Ascending aorta (tissue), 2 donors: ENCODE data around the gene PLEKHG3. TPM values are rescaled to one million over a fixed set of nuclear protein-coding genes. Genes with fewer than 3 reads are reported as not detected.
A peak's percentile ranks its signal among the peaks of the same experiment; 100 is the strongest.

Experiments
- DNase-seq, 2 donors: peaks; one replicate each; pipeline ENCODE4 v3.0.0-alpha.2; 2019; ENCODE audit warnings: low spot score in 2 of 2
- H3K27ac ChIP-seq, 2 donors: fragments of 200-600 bp; sonication (generic); one replicate each; pipeline ENCODE4 v1.5.1; 2016 to 2017; ENCODE audit warnings: mild to moderate bottlenecking in 1 of 2
- H3K27me3 ChIP-seq: fragments of 200-600 bp; sonication (generic); one replicate; pipeline ENCODE4 v1.5.1; 2017
- H3K36me3 ChIP-seq, 2 donors: fragments of 200-600 bp; sonication (generic); one replicate each; pipeline ENCODE4 v1.5.1; 2016
- H3K4me1 ChIP-seq, 2 donors: fragments of 200-600 bp; sonication (generic); one replicate each; pipeline ENCODE4 v1.5.1; 2016 to 2017; ENCODE audit warnings: mild to moderate bottlenecking in 1 of 2
- H3K4me3 ChIP-seq, 2 donors: fragments of 200-600 bp; sonication (generic); one replicate each; pipeline ENCODE4 v1.5.1; 2016 to 2017; ENCODE audit warnings: mild to moderate bottlenecking in 1 of 2
- H3K9me3 ChIP-seq, 2 donors: fragments of 200-600 bp; sonication (generic); one replicate each; pipeline ENCODE4 v1.5.1; 2016
- intact Hi-C: fragments of 100-400 bp; cut with DNase I; formaldehyde crosslinking; loops from one replicate; pipeline ENCODE4 v1.15.1; 2023
- total RNA-seq: library from RNA; depleted of rRNA; stranded (reverse); fragments of >200 nt; gene quantifications from one replicate; pipeline ENCODE4 v1.1.0, GENCODE V29; 2016
- TF ChIP-seq, protein P1 (sequence below), 3 experiments: fragments of 200-600 bp in 2 of 3; fragments of 450-650 bp in 1 of 3; sonication (generic) in 2 of 3; IDR thresholded peaks; one replicate each; pipeline ENCODE4 v1.5.1; 2016 to 2019; ENCODE audit warnings: antibody characterized with exemption in 3 of 3, mild to moderate bottlenecking in 1 of 3, moderate library complexity in 1 of 3

PLEKHG3 gene
- total RNA-seq, 1 donor from 2014 or later: 134 TPM

GRCh38 chr14:64663174-64663573, 41.0 kb upstream of the PLEKHG3 start:
- no peaks in the 10 kb centered on the region for H3K27me3 ChIP-seq
- intact Hi-C loops: no loop called here
- no peaks in the 10 kb centered on the region for H3K36me3 ChIP-seq
- TF ChIP-seq, protein P1, sequence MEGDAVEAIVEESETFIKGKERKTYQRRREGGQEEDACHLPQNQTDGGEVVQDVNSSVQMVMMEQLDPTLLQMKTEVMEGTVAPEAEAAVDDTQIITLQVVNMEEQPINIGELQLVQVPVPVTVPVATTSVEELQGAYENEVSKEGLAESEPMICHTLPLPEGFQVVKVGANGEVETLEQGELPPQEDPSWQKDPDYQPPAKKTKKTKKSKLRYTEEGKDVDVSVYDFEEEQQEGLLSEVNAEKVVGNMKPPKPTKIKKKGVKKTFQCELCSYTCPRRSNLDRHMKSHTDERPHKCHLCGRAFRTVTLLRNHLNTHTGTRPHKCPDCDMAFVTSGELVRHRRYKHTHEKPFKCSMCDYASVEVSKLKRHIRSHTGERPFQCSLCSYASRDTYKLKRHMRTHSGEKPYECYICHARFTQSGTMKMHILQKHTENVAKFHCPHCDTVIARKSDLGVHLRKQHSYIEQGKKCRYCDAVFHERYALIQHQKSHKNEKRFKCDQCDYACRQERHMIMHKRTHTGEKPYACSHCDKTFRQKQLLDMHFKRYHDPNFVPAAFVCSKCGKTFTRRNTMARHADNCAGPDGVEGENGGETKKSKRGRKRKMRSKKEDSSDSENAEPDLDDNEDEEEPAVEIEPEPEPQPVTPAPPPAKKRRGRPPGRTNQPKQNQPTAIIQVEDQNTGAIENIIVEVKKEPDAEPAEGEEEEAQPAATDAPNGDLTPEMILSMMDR (IDR thresholded peaks at IDR 0.05): no peak
- no peak overlapping the region for H3K27ac ChIP-seq
- DNase-seq: no peak
- no peaks in the 10 kb centered on the region for H3K9me3 ChIP-seq
- no peaks in the 10 kb centered on the region for H3K4me1 ChIP-seq
- H3K4me3 ChIP-seq: no peak overlapping the region

- no peak overlapping the region for H3K4me3 ChIP-seq
- DNase-seq: no peak
Measured at GRCh38 chr14:64671591-64671990, 32.6 kb upstream of the PLEKHG3 start.

GRCh38 chr14:64673316-64673715, 30.9 kb upstream of the PLEKHG3 start:
- Histone ChIP-seq H3K4me1 (peaks cover 0 to 5% of the 10 kb centered on the region in 2 donors), H3K4me3 (no peak overlapping the region), H3K27me3 (no peaks in the 10 kb centered on the region), H3K9me3 (no peaks in the 10 kb centered on the region), H3K36me3 (no peaks in the 10 kb centered on the region), H3K27ac (peak overlapping the region; percentile 15 to 31)
- DNase-seq: no peak
- TF ChIP-seq, protein P1 (IDR thresholded peaks at IDR 0.05): no peak
- intact Hi-C loops: loop anchor here (5.0 kb wide), 4 partner anchors 34 to 314 kb away; partner anchors contain the start of gene FNTB

More at GRCh38 chr14:64671591-64671990, 32.6 kb upstream of the PLEKHG3 start:
- H3K4me1 ChIP-seq: peaks cover 0 to 5% of the 10 kb centered on the region in 2 donors
- no peak overlapping the region for H3K27ac ChIP-seq
- intact Hi-C loops: loop anchor here (1.0 to 5.0 kb wide), 5 partner anchors 36 to 316 kb away; partner anchors contain the start of gene FNTB
- no peaks in the 10 kb centered on the region for H3K9me3 ChIP-seq
- TF ChIP-seq, protein P1 (IDR thresholded peaks at IDR 0.05): peak; percentile 70 to 80 (median 78)
- H3K36me3 ChIP-seq: no peaks in the 10 kb centered on the region
- H3K27me3 ChIP-seq: no peaks in the 10 kb centered on the region

GRCh38 chr14:64673748-64674147, 30.5 kb upstream of the PLEKHG3 start:
- intact Hi-C loops: loop anchor here (5.0 kb wide), 4 partner anchors 34 to 314 kb away; partner anchors contain the start of gene FNTB
- Histone ChIP-seq H3K4me1 (peaks cover 0 to 5% of the 10 kb centered on the region in 2 donors), H3K4me3 (no peak overlapping the region), H3K9me3 (no peaks in the 10 kb centered on the region), H3K27me3 (no peaks in the 10 kb centered on the region), H3K36me3 (no peaks in the 10 kb centered on the region), H3K27ac (peak overlapping the region; percentile 15 to 31)
- no peak for DNase-seq
- TF ChIP-seq, protein P1 (IDR thresholded peaks at IDR 0.05): no peak

DNA sequence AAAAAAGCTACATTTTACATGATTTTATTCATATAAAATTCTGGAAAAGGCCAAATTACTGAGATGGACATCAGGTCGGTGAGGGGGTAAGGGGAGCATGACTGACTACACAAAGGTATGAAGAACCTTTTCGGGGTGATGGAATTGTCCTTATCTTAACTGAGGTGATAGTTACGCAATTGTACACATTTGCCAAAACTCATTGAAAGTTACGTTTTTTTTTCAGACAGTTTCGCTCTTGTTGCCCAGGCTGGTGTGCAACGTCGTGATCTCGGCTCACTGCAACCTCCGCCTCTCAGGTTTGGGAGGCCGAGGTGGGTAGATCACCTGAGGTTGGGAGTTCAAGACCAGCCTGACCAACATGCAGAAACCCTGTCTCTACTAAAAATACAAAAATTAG, 29.4 kb upstream of the PLEKHG3 start:
- intact Hi-C loops: loop anchor here (5.0 kb wide), 4 partner anchors 32 to 312 kb away; partner anchors contain the start of gene FNTB
- no peak overlapping the region for H3K4me3 ChIP-seq
- H3K4me1 ChIP-seq: peaks cover 0 to 8% of the 10 kb centered on the region in 2 donors
- H3K27me3 ChIP-seq: no peaks in the 10 kb centered on the region
- H3K36me3 ChIP-seq: no peaks in the 10 kb centered on the region
- no peak overlapping the region for H3K27ac ChIP-seq
- TF ChIP-seq, protein P1 (IDR thresholded peaks at IDR 0.05): no peak
- DNase-seq: no peak
- H3K9me3 ChIP-seq: no peaks in the 10 kb centered on the region
